ENCODE results near the gene KIF4B.

Gene KIF4B

DNA sequence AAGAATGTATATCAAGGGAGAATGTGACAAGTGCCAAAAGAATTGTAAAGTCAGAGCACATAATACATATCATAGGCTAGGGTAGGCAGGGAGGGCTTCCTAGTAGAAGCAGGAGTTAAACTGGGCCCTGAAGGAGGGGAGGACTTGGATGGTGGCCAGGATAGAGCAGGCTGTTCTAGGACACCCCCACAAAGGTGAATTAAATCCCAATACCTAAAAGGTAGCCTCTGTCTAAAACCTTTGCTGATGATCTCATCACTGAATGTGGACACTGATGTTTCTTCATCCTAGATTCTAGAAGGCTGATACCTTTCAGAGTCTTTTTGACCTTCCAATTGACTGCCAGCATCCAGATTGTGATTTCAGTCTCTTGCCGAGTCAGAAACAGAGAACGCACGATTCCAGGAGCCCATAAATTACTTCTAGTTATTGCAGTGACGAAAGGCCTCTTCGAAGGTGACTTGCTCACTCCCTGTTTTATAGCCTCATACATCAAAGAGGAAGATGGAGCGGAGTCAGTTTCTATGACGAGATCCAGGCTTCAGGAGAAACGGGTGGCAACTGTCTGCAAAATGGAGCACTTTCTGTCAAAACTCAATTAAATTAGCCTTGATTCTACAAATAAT, 43.2 kb downstream of the KIF4B start:
- no peak for DNase-seq (ENCODE audit: low spot score)
- TF ChIP-seq, protein P1, sequence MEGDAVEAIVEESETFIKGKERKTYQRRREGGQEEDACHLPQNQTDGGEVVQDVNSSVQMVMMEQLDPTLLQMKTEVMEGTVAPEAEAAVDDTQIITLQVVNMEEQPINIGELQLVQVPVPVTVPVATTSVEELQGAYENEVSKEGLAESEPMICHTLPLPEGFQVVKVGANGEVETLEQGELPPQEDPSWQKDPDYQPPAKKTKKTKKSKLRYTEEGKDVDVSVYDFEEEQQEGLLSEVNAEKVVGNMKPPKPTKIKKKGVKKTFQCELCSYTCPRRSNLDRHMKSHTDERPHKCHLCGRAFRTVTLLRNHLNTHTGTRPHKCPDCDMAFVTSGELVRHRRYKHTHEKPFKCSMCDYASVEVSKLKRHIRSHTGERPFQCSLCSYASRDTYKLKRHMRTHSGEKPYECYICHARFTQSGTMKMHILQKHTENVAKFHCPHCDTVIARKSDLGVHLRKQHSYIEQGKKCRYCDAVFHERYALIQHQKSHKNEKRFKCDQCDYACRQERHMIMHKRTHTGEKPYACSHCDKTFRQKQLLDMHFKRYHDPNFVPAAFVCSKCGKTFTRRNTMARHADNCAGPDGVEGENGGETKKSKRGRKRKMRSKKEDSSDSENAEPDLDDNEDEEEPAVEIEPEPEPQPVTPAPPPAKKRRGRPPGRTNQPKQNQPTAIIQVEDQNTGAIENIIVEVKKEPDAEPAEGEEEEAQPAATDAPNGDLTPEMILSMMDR (IDR thresholded peaks at IDR 0.05) = no peak
- H3K4me3 ChIP-seq = no peak overlapping the region
- no peak overlapping the region for H3K27ac ChIP-seq

DNA sequence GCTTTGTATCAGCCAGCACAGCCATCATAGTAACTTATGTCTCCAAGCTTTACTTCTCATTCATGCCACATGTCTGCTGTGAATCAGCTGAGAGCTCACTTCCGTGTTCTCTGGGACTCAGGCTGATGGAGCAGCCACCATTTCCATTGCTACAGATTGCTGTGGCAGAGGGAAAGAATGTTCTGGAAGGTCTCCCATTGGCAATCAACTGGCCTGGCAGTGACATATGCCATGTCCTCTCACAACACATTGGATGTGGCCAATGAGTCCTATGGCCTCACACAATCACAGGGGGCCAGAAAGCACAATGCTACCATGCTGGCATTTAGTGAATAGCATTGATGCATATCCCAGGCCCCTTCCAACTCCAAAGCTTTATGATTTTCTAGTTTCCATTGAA, 44.1 kb downstream of the KIF4B start:
- TF ChIP-seq, protein P1 (IDR thresholded peaks at IDR 0.05) = no peak
- DNase-seq (ENCODE audit: low spot score) = no peak
- no peak overlapping the region for H3K27ac ChIP-seq
- no peak overlapping the region for H3K4me3 ChIP-seq

DNA sequence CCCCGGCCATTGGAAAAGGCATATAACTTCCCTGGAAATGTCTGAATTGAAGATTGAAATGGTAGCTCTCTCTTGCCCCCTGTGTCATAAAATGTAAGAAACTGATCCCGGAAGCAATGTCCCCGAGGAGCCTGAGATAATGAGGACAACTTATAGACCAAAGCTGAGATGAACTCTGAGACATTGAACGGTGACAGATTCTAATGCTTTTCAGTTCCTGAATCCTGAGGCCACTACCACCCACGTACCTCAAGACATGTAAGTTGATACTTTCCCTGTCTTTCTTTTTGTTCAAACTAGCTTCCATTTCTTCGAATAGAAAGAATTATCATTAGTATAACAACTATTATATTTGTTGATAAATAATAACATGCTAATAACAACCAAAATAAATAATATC, 51.0 kb downstream of the KIF4B start:
- DNase-seq (ENCODE audit: low spot score) = no peak
- TF ChIP-seq, protein P1 (IDR thresholded peaks at IDR 0.05) = no peak
- Histone ChIP-seq H3K27ac (no peak overlapping the region), H3K4me3 (no peak overlapping the region)

DNA sequence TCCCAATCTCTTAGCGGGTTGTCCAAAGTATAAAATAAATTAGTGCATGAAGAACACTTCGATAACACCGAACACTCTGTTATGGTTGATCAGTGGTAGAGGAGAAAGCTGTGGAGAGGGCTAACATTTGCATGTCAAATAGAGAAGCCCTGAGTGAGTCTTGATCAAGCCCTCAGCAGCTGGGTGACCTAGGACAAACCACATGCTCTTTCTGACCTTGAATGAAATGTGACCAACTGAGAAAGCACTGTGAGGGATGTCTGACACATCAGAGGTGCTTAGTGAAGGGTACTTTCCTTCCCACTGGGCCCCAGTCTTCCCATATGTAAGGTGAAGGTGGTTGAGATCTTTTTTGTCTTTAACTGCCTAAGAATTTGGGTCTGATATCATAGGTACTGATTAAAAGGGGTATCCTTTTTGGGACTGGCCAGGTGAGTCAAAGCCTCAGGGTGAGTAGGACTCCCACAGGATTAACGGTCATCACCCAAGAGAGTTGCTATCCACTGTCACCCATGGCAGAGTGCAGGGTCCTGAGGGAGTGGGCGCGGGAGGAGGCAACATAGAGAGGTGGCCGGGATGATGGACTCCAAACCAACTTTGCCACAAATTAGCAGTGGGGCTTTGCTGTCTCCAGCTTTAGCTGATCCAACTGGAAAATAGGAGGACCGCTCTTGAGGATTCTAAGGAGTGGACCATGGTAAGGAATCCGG, 53.5 kb downstream of the KIF4B start:
- no peak for DNase-seq (ENCODE audit: low spot score)
- no peak overlapping the region for H3K4me3 ChIP-seq
- H3K27ac ChIP-seq = no peak overlapping the region
- TF ChIP-seq, protein P1 (IDR thresholded peaks at IDR 0.05) = no peak

Data from coronary artery (tissue), 2 donors.